Measurements from ENCODE around the gene PLA2G4D.

PLA2G4D gene

DNA sequence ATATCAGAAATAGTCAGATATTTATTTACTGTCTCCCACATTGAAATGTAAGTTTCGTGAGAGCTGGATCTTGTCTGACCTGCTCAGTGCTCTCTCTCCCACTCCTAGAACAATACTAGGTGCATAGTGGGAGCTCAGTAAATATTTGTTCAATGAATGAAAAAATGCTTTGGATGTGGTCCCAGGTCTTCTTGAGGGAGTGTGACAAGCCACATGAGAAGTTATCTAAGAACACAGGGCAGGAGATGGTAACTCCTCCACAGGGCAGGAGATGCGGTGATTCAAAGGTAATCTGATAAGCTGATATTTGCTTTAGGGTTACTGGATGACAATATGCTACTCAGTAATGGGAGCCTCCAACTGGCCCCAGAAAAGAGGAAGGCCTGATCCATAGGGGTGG is 47.8 kb downstream of the PLA2G4D start:
- no peak for DNase-seq

DNA sequence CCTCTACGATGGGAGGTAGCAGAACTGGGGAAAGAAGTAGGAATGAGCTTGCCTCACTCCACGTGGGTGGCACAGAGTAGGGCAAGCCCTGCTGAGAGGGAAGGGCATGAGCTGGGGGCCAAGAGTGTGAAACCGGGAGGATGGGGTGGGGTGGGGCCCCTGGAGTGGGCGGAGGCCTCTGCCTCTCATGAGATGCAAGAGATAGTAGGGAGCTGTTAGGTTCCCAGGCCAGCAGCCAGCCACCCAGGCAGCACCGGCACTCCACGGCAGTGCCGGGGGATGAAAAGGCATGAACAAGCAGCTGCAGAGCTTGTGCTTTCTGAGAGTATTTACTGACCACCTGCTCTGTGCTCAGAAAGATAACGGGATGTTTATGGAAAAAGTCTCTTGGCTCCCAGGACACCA is 49.1 kb downstream of the PLA2G4D start:
- DNase-seq: no peak

DNA sequence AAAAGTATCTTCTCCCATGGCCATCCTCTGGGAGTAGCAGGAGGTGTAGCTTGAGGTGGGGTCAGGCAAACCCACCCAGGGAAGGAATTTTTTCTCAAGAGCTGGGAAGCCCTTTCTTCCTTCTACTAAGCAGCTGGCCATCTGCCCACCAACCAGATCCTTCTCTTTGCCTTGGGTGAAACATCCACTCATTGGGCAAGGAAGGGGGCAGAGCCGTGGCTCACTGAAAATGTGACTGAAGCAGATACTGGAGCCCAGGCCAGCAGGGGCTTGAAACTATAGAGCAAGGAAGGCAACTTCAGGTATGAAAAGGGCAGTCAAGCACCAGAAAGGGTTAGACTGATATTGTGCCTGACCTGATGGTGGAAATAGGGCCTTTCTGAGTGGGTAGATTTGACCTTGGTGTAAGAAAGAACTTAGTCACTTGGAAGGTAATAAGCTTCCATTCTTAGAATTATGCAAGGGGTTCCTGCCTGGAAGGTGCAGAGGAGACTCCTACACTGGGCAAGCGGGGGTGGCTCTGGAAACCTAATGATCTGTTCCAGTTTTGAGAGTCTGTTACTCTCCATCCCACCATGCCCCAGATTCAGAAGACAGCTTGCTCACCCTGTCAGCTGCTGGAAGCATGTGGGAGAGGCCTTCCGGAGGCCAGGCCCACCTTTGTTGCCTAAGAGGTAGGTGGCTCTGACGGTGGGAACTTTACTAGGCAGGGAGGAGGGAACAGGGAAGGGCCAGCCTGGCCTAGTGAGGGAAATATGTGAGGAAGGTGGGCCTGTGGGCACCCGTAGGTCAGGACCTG is 51.6 kb downstream of the PLA2G4D start:
- no peak for DNase-seq

DNA sequence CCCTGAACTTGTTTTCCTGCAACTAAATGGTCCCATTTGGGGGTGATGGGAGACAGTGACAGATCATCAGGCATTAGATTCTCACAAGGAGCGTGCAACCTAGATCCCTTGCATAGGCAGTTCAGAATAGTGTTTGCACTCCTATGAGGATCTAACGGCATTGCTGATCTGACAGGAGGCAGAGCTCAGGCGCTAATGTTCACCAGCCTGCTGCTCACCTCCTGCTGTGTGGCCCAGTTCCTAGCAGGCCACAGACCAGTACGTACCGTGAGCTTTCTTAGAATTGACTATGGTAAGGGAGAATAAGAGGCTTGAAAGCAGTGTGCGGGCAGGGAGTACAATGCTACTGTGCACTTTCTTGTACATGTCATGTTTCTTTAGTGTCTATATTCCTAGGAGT is 56.0 kb downstream of the PLA2G4D start:
- no peak for DNase-seq

DNA sequence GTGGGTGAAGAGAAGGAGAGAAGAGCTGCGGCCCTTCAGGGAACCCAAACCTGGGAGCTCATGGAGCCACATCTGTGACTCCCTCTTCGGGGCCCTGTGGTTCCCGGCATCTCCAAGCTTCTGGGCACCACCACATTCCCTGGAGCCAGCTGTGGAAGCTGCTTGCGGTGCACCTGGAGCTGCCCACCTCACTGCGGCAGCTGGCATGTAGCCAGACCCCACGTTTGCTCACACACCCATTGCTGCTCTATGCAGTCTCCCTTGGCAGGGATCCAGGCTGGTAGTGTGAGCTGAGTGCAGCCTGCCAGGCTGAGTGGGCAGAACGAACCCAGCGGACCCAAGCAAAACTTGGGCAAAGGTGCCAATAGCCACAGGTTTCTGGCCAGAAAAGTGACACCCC is 56.7 kb downstream of the PLA2G4D start:
- no peak for DNase-seq

DNA sequence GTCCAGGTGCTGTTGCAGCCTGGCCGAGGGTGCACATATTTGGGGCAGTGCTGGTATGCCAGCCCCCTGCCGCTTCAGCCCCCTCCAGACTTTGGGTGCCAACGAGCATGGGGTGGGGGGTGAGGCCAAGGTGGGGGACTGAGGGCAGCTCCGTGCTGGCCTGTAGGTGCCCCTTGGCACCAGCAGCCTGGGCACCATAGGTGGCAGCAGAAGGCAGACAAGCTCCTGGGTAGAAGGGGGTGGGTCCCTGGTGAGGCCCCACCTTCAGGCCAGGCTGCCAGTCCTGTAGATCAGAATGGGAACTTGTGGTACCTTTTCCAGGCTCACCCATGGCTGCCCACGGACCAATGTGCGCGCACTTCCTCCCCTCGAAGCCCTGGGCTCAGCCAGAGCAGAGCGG is 57.4 kb downstream of the PLA2G4D start:
- DNase-seq: no peak

DNA sequence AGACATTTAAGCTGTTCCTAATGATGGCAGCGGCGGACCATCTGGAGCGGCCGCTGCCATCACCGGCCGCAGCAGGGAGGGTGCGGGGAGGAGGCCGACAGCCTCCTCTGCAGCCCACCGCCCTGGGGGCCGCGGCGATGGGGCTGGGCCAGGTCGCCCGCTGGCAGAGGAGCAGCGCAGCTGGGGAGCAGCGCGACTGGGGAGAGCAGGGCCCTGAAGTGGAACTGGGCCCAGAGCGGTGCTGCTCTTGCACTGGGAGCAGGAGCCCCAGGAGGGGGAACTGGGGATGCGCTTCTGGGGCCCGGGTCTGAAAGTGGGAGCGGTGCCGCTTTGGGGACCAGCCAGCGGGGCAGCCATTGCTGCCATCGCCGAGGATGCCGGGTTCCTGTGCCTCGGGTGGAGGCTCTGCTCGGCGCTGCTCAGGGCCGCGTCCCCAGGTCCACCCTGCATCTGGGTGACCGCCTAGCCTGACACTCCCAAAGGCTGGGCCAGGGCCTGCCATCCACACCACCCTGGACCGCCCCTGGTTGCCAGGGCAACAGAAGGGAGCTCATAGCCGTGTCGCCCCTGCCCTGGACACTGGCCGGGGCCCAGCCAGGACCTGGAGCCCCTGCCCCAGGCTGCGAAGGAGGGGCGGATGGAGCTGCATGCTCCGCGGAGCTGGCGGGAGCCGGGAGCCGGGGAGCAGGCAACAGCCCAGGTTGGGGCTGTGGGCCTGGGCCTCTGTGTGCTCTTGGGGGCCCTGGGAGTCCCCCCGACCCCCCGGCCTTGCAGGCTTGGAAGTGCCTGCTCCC is 58.1 kb downstream of the PLA2G4D start:
- DNase-seq: no peak

DNA sequence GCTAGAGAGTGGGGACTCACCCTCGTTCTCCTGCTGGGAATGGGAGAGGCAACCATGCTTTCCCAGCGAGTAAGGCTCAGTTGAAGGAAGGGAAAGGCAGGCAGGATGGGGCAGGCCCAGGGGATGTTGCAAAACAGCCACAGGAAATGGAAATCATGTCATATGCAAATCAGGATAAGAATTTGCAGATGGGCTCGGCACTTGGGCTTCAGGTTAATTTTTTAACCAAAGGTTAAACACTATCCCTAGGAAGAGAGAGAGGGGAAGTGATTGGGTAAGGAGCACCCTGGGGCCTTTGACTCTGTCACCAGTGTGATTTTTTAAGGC is 59.0 kb downstream of the PLA2G4D start:
- peak; percentile 32 for DNase-seq

DNA sequence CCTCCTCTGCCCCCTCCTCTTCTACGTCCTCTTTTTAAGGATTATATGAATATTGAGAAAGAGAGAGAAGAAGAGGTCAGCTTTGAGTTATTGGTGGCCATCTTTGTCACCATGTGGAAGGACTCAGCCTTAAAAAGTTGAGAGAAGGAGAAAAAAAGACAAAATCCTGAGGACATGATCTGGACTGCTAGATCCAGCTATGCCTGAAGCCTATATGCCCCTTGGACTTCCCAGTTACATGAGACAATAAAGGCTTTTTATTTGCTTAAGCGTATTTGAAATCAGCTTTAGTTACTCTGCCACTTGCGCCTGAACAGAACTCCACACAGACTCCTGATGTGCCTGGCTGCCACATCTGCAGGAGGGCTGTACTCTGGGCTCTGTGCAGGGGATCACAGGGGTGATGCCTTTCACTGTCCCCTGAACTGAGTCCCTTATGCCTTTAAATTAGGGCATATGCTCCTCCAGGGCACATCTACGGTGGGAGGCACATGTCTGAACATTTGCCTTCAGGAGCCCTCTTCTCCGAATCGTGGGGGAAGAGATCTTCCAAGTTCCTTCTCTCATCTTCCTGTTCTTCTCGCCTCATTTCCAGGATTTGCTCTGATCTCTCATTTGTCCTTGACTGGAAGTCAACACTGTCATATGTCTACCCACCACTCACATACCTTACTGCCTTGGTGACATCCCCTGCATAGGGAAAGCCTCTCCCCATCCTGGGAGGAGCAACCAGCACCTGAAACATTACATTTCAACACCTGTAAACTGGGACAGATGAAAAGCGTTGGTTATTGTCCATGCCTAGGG is 59.5 kb downstream of the PLA2G4D start:
- peak; percentile 1 for DNase-seq

DNA sequence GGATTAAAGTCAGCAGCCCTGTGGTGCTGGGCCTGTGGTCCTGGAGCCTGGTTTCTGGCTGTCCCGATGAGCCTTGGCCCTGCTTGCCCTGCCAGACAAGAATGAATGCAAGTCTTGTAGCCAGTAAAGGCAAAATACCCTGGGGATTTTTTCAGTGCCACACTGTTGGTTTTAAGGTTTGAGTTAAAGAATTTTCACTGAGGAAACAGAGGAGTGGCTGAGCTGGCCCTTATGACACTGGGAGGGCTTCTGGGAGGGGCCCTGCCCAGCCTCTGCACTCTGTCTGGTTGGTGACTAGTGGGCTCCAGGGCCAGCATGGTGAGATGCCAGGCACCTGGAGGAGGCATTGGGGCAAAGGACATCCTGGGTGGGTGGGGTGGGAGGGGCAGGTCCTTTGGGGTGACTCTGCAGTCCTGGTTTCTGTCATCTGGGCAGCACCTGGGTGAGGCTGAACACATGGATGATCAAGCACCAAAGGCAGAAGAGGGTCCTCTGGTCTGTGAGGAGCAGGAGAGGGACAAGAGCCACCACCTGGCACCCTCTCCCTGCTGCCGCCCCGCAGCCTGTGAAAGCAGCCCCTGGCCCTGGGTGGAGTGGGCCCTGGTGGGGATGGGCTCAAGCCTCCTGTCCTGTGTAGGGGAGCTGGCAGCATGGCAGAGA is 61.0 kb downstream of the PLA2G4D start:
- no peak for DNase-seq

DNA sequence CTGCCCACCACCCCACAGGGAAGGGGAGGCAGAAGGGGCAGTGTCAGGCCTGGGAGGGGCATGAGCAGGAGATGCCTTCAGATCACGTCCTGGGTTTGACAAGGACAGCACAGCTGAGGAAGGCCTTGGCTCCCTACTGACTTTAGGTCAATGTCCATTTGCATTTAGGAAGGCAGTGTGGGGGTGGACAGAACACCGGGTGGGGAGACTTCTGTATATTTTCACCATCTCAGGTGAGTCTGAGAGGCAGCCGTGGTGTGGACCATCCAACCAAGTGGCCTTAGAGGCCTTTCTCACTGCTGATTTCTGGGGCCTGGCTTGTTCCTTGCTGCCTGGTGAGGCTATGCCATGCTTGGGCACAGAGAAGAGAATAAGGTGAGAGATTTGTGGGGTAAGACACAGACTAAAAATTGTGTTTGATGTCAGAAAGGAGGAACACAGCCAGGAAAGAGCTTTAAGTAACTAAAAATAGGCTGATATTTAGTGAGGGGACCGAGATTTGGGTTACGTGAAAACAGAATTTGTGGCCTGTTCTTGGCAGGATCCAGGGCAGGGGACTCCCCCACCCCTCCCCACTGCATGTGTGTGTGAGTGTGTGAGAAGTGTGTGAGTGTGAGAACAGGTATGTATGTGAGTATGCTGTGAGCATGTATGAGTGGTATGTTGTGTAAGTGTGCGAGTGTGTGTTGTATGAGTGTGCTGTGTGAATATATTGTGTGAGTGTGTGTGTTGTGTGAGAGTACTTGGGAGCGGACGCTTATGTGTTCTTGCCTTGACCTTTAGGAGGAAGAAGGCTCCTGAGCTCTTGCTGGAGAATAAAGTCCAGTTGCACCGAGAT is 61.8 kb downstream of the PLA2G4D start:
- DNase-seq: no peak

DNA sequence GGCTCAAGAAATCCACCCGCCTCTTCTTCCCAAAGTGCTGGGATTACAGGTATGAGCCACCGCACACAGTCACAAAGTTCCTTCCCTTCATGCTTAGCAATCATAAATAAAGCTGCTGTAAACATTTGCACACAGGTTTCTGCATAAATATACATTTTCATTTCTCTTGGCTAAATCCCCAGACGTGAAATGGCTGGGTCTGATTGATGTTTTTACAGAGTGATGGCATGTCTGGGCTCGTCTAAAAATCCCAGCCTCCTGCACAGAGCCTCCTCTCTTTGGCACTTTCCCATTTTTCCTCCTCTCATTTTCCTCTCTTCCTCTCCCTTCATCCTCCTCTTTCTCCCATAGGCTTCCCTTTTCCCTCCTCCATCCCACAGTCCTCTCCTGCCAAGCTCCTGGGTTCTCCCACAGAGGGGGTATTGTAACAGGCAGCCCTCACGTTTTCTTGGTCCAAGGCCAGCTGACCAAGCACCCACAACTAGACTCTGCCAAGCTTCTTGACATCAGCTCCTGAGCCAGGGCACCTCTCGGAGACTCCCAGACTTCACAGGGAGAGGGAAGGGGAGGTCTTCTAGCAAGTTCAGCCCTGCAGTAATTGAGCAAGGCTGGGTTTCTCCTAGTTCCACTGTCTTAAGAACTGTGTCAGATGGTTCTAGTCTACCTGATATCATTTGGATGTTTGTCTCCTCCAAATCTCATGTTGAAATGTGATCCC is 63.0 kb downstream of the PLA2G4D start:
- no peak for DNase-seq

DNA sequence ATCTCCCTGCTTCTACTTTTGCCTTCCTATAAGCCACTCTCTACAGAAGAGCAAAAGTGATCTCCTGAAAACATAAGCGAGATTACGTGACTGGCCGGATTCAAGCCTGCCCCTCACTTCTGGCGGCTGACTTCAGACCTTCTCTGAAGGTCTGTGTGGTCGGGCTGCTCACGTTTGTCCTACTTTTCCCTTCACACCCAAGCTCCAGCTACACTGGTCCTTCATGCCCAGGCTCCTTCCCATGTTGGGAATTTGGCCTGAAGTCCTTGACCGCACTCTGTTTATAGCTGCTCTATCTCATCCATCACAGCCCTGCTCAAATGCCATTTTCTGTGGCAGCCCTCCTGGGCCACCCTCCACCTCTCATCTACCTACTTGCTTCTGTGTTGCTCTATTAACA is 66.8 kb downstream of the PLA2G4D start:
- DNase-seq: no peak

DNA sequence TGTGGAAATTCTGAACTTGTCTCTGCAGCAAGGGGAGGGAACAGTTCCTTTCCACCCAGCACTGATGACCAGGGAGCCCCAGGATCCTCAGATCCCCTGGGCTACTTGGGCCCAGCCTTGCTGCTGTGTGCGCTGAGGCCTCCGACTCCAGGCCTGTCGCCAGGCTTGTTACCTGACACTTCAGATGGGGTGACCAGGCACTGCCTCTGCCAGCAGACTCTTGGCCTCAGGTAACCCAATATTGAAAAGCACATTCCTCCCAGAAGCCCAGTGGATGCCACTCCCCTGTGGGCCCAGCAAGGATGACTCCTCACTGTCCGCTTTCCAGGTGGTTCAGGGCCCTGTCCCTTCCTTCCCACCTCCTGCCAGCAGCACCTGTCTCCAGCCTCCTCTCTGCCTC is 70.1 kb downstream of the PLA2G4D start:
- DNase-seq: no peak

DNA sequence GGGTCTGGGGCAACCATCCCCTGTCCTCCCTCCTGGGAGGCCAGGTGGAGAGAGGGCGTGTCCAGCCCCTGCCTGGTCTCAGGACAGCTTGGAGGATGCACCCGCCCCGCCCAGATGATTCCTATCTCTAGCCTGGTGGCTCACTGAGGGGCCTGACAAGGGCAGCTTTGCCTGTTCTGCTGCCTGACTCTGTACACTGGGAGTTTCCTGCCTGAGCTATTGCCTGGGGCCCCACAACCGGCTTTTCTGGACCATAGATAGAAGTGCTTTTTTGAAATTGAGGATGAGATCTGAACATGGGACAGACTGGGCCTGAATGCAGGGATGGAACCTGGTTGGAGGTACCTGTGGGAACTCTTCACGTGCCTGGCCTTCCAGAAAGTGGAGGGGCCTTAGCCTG is 72.8 kb downstream of the PLA2G4D start:
- DNase-seq: no peak

DNA sequence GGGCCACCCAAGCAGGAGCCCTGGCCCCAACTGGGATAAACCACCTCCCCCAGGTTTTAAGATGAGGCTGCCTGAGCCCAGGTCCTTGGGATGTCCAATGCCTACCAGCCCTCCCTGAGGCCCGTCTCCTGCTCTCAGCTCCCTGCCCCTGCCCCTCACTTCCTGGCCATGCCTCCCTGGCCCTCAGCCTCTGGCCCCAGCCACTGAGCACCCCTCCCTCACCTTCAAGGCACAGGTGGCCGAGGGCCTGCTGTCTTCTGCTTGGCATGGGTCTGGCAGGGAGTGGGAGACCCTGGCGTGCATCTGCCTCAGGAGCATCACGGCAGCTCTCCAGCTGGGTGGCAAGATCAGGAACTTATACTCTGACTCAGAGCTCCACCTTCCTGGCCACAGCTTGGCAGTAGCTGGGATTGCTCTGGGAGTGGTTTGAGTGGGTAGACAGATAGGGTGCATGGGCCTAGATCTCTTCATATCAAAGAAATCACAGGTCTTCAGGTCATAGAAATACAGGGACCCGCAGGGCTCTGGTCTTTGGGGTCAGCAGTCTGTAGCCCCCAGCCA is 73.6 kb downstream of the PLA2G4D start, which contains the start of gene PLA2G4E:
PLA2G4E (minus strand) TSS at position 330 of the 561 bp plus-strand sequence; CDS start at position 318, 12 bp downstream.
- DNase-seq: no peak

DNA sequence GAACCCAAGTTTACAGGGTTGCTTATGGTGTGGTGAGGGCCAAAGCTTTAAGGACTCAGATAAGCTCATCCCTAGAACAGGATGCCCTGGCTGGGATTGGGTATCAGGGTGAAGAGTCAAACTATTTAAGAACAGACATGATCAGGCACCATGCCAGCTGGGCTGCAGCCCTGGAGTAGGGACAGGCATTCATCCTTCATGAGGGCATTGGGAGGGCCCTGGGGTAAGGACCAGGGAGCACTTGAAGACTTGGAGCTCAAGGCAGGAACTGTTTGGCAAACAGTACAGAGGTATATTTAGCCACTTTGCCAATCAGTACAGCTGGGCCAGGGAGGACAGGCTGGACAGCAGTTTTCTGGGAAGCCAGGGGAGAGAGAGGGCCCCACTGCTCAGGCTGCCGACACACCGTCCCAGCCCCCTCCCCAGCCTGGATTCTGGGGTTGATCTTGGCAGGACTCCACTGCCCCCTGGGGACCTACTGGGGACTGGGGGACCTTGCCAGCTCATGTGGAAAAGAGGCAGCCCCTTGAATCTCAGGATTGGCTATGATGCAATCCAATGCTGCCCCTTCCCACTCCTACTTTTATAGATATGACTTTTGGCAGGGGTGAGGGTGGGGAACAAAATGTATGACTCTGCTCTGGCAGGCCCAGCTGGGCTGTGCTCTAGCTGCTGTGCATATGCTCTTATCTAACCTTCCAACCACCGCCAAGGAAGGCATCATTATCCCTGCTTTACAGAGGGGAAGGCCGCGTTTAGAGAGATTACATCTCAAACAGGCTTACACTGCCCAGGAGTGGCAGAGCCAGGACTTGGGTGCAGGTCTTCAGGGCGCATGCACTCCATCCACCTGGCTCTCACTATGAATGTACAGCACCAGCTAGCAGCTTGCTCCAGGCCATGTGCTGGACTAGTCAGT is 75.8 kb downstream of the PLA2G4D start:
- no peak for DNase-seq
